Astrocyte (in vitro differentiated cells and primary cell): Measurements from ENCODE around the gene PRKAG3. TPM values are rescaled to one million over a fixed set of nuclear protein-coding genes. Genes with fewer than 3 reads are reported as not detected.

Experiments
- DNase-seq: peaks from one replicate; pipeline ENCODE4 v3.0.0-alpha.2; 2010; ENCODE audit warnings: low read depth
- FAIRE-seq: peaks from 2 replicates; lab custom pipeline; 2011; peaks lifted over from hg19 to GRCh38; lab: Jason Lieb, UNC
- H2AFZ ChIP-seq: 2 replicates; pipeline ENCODE4 v1.6.0; 2012; ENCODE audit warnings: low read depth, low read length, inconsistent platforms
- H3K27ac ChIP-seq: 2 replicates; pipeline ENCODE4 v1.5.1; 2011; ENCODE audit warnings: low read depth, low read length, inconsistent platforms
- H3K27me3 ChIP-seq: 2 replicates; pipeline ENCODE4 v1.6.0; 2011; ENCODE audit warnings: low read length, inconsistent platforms; ENCODE audit not compliant: insufficient read depth
- H3K36me3 ChIP-seq: 2 replicates; pipeline ENCODE4 v1.5.1; 2011; ENCODE audit warnings: low read length, inconsistent platforms; ENCODE audit not compliant: insufficient read depth
- H3K4me1 ChIP-seq: 2 replicates; pipeline ENCODE4 v1.5.1; 2011; ENCODE audit warnings: low read length, inconsistent platforms; ENCODE audit not compliant: insufficient read depth
- H3K4me2 ChIP-seq: 2 replicates; pipeline ENCODE4 v1.6.0; 2012; ENCODE audit warnings: low read length, inconsistent platforms
- H3K4me3 ChIP-seq: 2 replicates; pipeline ENCODE4 v1.5.1; 2011; ENCODE audit warnings: low read depth, mild to moderate bottlenecking, low read length, inconsistent platforms; ENCODE audit not compliant: insufficient read depth
- H3K79me2 ChIP-seq: 2 replicates; pipeline ENCODE4 v1.6.0; 2012; ENCODE audit warnings: mild to moderate bottlenecking, low read length, inconsistent platforms; ENCODE audit not compliant: insufficient read depth
- H3K9ac ChIP-seq: 2 replicates; pipeline ENCODE4 v1.6.0; 2012; ENCODE audit warnings: mild to moderate bottlenecking, low read length, inconsistent platforms
- H3K9me3 ChIP-seq: 2 replicates; pipeline ENCODE4 v1.5.1; 2012; ENCODE audit warnings: low read depth, mild to moderate bottlenecking, low read length, inconsistent platforms; ENCODE audit not compliant: insufficient read depth
- H4K20me1 ChIP-seq: 2 replicates; pipeline ENCODE4 v1.6.0; 2012; ENCODE audit warnings: low read length, inconsistent platforms; ENCODE audit not compliant: insufficient read depth
- H3K27ac Mint-ChIP-seq: one replicate; pipeline ENCODE4 v1.8.0; 2021; ENCODE audit warnings: mild to moderate bottlenecking, mixed read lengths; ENCODE audit not compliant: unreplicated experiment
- H3K27me3 Mint-ChIP-seq: one replicate; pipeline ENCODE4 v1.8.0; 2021; ENCODE audit warnings: low read depth, mixed read lengths; ENCODE audit not compliant: unreplicated experiment
- H3K36me3 Mint-ChIP-seq: one replicate; pipeline ENCODE4 v1.8.0; 2021; ENCODE audit warnings: low read depth, mixed read lengths; ENCODE audit not compliant: unreplicated experiment
- H3K4me1 Mint-ChIP-seq: one replicate; pipeline ENCODE4 v1.8.0; 2021; ENCODE audit warnings: low read depth, mixed read lengths; ENCODE audit not compliant: unreplicated experiment
- H3K4me3 Mint-ChIP-seq: one replicate; pipeline ENCODE4 v1.8.0; 2021; ENCODE audit warnings: mild to moderate bottlenecking, moderate library complexity, mixed read lengths; ENCODE audit not compliant: unreplicated experiment
- H3K9me3 Mint-ChIP-seq: one replicate; pipeline ENCODE4 v1.8.0; 2021; ENCODE audit warnings: mild to moderate bottlenecking, mixed read lengths; ENCODE audit not compliant: unreplicated experiment
- EZH2 ChIP-seq: IDR thresholded peaks from 2 replicates; pipeline ENCODE4 v1.6.1; 2012; ENCODE audit warnings: mild to moderate bottlenecking, low read length, inconsistent platforms; ENCODE audit not compliant: insufficient read depth
- total RNA-seq: library from RNA; stranded (reverse); gene quantifications from 2 replicates; pipeline ENCODE4 v1.2.1, GENCODE V29; 2021
- TF ChIP-seq, protein P1 (sequence below): IDR thresholded peaks from 2 replicates; pipeline ENCODE4 v1.5.1; 2011; ENCODE audit warnings: low read depth, mild to moderate bottlenecking, inconsistent platforms, low read length, moderate library complexity; ENCODE audit not compliant: insufficient read depth

The PRKAG3 gene
- total RNA-seq, 1 donor from 2014 or later: not detected

DNA sequence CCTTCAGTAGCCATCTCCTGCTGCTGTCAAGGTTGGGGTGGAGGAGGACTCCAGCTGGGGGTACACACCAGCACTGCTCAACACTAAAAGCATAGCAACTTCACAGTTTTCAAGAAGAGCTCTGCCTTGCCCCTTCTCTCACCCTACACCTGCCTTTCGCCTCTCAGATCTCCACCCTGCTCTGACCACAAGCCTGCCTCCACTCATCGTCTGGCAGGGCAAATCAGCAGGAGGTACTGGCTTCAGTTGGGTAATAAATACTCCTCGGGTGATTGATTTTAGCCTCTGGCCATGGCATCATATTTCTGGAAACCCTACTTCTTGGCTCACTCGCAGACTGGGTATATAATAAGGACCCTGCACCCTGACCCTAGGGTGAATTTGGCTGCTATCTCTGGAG is 3.1 kb upstream of the PRKAG3 start:
- Mint-ChIP-seq H3K27ac (no peak overlapping the region), H3K36me3 (peaks cover 4% of the 10 kb centered on the region), H3K27me3 (peaks cover 35% of the 10 kb centered on the region), H3K9me3 (peaks cover 5% of the 10 kb centered on the region), H3K4me1 (peaks cover 8% of the 10 kb centered on the region), H3K4me3 (no peak overlapping the region)
- no peak for FAIRE-seq
- no peaks in the 10 kb centered on the region for H3K36me3 ChIP-seq
- no peak overlapping the region for H3K27ac ChIP-seq
- H3K9ac ChIP-seq: no peak overlapping the region
- H3K4me1 ChIP-seq: no peaks in the 10 kb centered on the region
- no peak overlapping the region for H3K4me2 ChIP-seq
- no peak overlapping the region for H2AFZ ChIP-seq
- H4K20me1 ChIP-seq: no peaks in the 10 kb centered on the region
- H3K79me2 ChIP-seq: no peaks in the 10 kb centered on the region
- H3K27me3 ChIP-seq: peaks cover 45% of the 10 kb centered on the region
- H3K9me3 ChIP-seq: no peaks in the 10 kb centered on the region
- DNase-seq: no peak
- H3K4me3 ChIP-seq: no peak overlapping the region
- TF ChIP-seq EZH2: no peak
- TF ChIP-seq, protein P1, sequence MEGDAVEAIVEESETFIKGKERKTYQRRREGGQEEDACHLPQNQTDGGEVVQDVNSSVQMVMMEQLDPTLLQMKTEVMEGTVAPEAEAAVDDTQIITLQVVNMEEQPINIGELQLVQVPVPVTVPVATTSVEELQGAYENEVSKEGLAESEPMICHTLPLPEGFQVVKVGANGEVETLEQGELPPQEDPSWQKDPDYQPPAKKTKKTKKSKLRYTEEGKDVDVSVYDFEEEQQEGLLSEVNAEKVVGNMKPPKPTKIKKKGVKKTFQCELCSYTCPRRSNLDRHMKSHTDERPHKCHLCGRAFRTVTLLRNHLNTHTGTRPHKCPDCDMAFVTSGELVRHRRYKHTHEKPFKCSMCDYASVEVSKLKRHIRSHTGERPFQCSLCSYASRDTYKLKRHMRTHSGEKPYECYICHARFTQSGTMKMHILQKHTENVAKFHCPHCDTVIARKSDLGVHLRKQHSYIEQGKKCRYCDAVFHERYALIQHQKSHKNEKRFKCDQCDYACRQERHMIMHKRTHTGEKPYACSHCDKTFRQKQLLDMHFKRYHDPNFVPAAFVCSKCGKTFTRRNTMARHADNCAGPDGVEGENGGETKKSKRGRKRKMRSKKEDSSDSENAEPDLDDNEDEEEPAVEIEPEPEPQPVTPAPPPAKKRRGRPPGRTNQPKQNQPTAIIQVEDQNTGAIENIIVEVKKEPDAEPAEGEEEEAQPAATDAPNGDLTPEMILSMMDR: no peak

GRCh38 chr2:218833023-218833609 is 1.5 kb upstream of the PRKAG3 start:
- TF ChIP-seq, protein P1: no peak
- TF ChIP-seq EZH2: no peak
- H3K4me3 Mint-ChIP-seq: no peak overlapping the region
- peaks cover 2% of the 10 kb centered on the region for H3K4me1 Mint-ChIP-seq
- Histone ChIP-seq H3K27ac (no peak overlapping the region), H3K79me2 (no peaks in the 10 kb centered on the region), H4K20me1 (no peaks in the 10 kb centered on the region), H2AFZ (no peak overlapping the region), H3K4me3 (no peak overlapping the region), H3K27me3 (peaks cover 49% of the 10 kb centered on the region), H3K9ac (no peak overlapping the region), H3K9me3 (no peaks in the 10 kb centered on the region), H3K4me1 (no peaks in the 10 kb centered on the region), H3K36me3 (no peaks in the 10 kb centered on the region), H3K4me2 (no peak overlapping the region)
- FAIRE-seq (no peak), DNase-seq (no peak)
- H3K36me3 Mint-ChIP-seq: peaks cover 4% of the 10 kb centered on the region
- H3K9me3 Mint-ChIP-seq: peaks cover 5% of the 10 kb centered on the region
- no peak overlapping the region for H3K27ac Mint-ChIP-seq
- peaks cover 44% of the 10 kb centered on the region for H3K27me3 Mint-ChIP-seq

GRCh38 chr2:218832520-218832919 is 917 bp upstream of the PRKAG3 start:
- H3K27ac Mint-ChIP-seq: no peak overlapping the region
- TF ChIP-seq, protein P1: no peak
- TF ChIP-seq EZH2: no peak

More at GRCh38 chr2:218832520-218832919, 917 bp upstream of the PRKAG3 start:
- Histone ChIP-seq H3K27me3 (peaks cover 49% of the 10 kb centered on the region), H3K4me2 (no peak overlapping the region), H3K79me2 (no peaks in the 10 kb centered on the region), H3K36me3 (no peaks in the 10 kb centered on the region), H3K4me3 (no peak overlapping the region), H2AFZ (no peak overlapping the region), H3K27ac (no peak overlapping the region), H3K4me1 (no peaks in the 10 kb centered on the region), H3K9me3 (no peaks in the 10 kb centered on the region), H3K9ac (no peak overlapping the region), H4K20me1 (no peaks in the 10 kb centered on the region)
- DNase-seq (no peak), FAIRE-seq (no peak)
- H3K4me3 Mint-ChIP-seq: no peak overlapping the region
- H3K4me1 Mint-ChIP-seq: peaks cover 2% of the 10 kb centered on the region
- H3K36me3 Mint-ChIP-seq: peaks cover 4% of the 10 kb centered on the region
- peaks cover 47% of the 10 kb centered on the region for H3K27me3 Mint-ChIP-seq
- H3K9me3 Mint-ChIP-seq: peaks cover 5% of the 10 kb centered on the region
